ENCODE data around the gene ZSCAN10.

DNA sequence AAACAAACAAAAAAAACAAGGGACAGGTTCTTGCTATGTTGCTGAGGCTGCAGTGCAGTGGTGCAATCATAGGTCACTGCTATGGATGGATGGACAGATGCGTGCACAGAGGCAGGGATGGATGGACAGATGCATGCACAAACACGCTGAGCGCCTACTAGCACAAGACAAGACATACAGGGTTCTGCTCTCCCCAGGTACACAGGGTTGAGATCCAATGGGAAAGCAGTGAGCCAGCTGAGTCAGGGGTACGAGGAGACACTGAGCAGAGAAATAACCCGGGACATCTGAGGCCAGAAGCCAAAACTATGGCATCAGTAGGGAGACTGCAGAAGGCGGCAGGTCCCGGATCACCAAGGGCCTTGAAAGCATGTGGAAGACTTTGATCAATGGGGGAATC lies 27.4 kb downstream of the ZSCAN10 start:
- no peak for TF ChIP-seq CTCF (conservative IDR thresholded peaks at IDR 0.05; ENCODE audit: low read depth in 2 of 2)
- TF ChIP-seq POLR2AphosphoS5 (IDR thresholded peaks at IDR 0.05; ENCODE audit: low read depth): no peak
- no peak for TF ChIP-seq STAT1 (IDR thresholded peaks at IDR 0.05; ENCODE audit: unreplicated experiment)

All from GM23338 (cell line).